Measurements from ENCODE around the gene CRELD1.

DNA sequence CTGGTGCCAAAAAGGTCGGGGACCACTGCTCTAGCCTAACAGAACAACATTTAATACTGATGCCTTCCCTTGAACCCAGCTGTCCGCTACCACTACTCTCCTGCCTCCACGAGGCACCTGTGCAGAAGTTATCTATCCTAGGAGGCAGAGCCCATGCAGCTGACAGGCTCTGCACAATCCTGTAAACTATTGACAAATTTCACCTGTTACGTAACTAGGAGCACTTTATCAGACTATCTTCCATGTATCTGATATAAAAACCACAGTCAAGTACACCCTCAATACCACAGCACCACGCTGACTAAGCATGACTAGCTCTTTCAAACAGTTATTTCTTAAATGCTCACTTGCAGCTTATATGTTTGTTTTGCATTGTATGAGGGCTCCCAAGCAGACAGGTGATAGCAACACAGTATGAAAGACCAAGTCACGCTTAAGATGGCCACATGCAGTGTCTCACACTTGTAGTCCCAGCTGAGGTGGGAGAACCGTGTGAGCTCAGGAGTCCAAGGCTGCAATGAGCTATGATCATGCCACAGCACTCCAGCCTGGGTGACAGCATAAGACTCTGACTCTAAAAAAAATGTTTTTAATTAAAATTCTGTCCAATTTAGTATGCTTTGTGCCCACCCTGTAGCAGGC is 21.2 kb upstream of the CRELD1 start:
- TF ChIP-seq, protein P1, sequence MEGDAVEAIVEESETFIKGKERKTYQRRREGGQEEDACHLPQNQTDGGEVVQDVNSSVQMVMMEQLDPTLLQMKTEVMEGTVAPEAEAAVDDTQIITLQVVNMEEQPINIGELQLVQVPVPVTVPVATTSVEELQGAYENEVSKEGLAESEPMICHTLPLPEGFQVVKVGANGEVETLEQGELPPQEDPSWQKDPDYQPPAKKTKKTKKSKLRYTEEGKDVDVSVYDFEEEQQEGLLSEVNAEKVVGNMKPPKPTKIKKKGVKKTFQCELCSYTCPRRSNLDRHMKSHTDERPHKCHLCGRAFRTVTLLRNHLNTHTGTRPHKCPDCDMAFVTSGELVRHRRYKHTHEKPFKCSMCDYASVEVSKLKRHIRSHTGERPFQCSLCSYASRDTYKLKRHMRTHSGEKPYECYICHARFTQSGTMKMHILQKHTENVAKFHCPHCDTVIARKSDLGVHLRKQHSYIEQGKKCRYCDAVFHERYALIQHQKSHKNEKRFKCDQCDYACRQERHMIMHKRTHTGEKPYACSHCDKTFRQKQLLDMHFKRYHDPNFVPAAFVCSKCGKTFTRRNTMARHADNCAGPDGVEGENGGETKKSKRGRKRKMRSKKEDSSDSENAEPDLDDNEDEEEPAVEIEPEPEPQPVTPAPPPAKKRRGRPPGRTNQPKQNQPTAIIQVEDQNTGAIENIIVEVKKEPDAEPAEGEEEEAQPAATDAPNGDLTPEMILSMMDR (IDR thresholded peaks at IDR 0.05): no peak
- no peak for TF ChIP-seq POLR2A (IDR thresholded peaks at IDR 0.05)

Data from right lobe of liver (tissue), 4 donors.